Right cardiac atrium (tissue), 5 donors: ENCODE measurements around the gene CAMKMT. TPM values are rescaled to one million over a fixed set of nuclear protein-coding genes. Genes with fewer than 3 reads are reported as not detected.

Experiments used
- ATAC-seq, 2 donors: fragments of 200-7000 bp; cut with Tn5 transposase; one replicate each; pipeline versions ENCODE4 v1.8.0 to v1.9.1; 2020; ENCODE audit warnings: moderate library complexity in 2 of 2, mild to moderate bottlenecking in 1 of 2
- DNase-seq, 3 donors: peaks; one replicate each; pipeline ENCODE4 v3.0.0-alpha.2; 2020
- H3K27ac ChIP-seq: one replicate; pipeline ENCODE4 v1.5.1; 2013; ENCODE audit warnings: mild to moderate bottlenecking, low read length, control low read depth, moderate library complexity
- H3K27me3 ChIP-seq: one replicate; pipeline ENCODE4 v1.6.1; 2013; ENCODE audit not compliant: control insufficient read depth, insufficient read depth
- H3K4me1 ChIP-seq: one replicate; pipeline ENCODE4 v1.6.1; 2013; ENCODE audit warnings: low read length; ENCODE audit not compliant: control insufficient read depth, insufficient read depth
- H3K4me3 ChIP-seq: one replicate; pipeline ENCODE4 v1.5.1; 2013; ENCODE audit warnings: low read length, control low read depth
- H3K9me3 ChIP-seq: one replicate; pipeline ENCODE4 v1.6.1; 2013; ENCODE audit warnings: low read length; ENCODE audit not compliant: control insufficient read depth
- WGBS: extraction: QIAGEN DNeasy Blood & Tissue Kit; methylation state at CpG from one replicate; pipeline ENCODE4 v1.1.7; 2013; 5-methylcytosine and 5-hydroxymethylcytosine counted together
- intact Hi-C, 4 donors: fragments of 100-400 bp; cut with DNase I; formaldehyde crosslinking; loops; one replicate each; pipeline versions ENCODE4 v1.11.0 to v1.14.0; 2022 to 2023
- polyA plus RNA-seq: library from polyadenylated mRNA; stranded (reverse); fragments of 200-250 nt; gene quantifications from one replicate; pipeline ENCODE4 v1.2.3, GENCODE V29; 2013
- total RNA-seq, 4 donors: library from RNA; stranded (reverse); fragmentation: NEBNext Ultra II Directional; extraction: Animal tissue kit (Norgen Biotek cat#: 25700); gene quantifications; one replicate each; pipeline ENCODE4 v1.2.1, GENCODE V29; 2021
- donor health status: healthy with polysubstance abuse.
- donor health status: DM: no; HTN: yes; CAD: no.
- donor health status: DM: no; HTN: no; CAD: no.
- donor health status: DM: no; HTN: yes; CAD: no; lungs with severe emphysema.
- donor health status: DM: yes; HTN: yes; CAD: no.

The CAMKMT gene
- total and polyA plus RNA-seq, 5 donors: 4.6 to 6.3 (median 5.5) TPM

DNA sequence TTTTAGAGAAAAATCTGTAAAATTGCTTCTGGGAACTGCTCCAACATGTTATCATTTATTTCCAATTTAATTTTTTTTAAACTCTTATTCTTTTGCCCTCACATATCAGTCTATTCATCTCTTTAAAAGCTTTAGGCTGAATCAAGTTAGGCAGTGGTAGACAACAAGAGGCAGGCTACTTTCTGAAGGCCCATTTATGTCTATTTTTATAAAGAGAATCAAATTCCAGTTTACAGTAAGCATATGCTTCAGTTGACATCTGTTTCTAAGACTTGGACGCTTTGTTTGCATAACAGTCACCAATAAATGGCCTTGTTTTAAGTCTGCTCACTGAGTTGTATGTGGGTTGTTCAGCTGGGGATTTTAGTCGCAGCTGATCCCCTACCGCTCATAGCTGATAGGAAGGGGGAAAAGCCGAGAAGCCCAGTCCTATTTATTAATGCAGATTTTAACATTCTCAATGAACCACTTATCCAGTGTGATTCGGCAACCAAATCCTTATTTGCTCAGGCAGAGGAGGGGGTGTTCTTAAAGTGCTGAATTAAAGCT, 319.3 kb downstream of the CAMKMT start:
- Histone ChIP-seq H3K27me3 (no peaks in the 10 kb centered on the region), H3K27ac (no peak overlapping the region), H3K4me3 (no peak overlapping the region), H3K4me1 (no peaks in the 10 kb centered on the region), H3K9me3 (no peaks in the 10 kb centered on the region)
- intact Hi-C loops: no loop called here
- WGBS: 68% methylated on average over 5 of the region's 5 CpGs
- ATAC-seq (no peak), DNase-seq (no peak)

DNA sequence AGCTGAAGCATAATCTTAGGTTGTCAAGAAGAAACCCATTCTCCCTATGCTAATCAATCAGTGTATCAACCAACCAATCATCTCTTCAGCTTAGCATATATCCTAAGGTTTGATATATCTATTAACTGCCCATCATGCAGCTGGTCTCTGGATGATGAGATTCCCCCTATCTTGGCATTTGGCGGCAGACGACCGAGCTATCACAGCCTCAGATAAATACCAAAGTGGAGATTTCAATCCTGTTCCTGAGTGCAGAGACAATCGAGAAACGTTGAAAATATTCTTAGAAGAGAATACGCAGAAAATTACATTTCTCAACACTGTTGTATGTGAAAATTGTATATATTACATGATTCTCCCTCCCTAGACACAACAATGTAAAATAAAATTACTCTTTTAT, 320.7 kb downstream of the CAMKMT start:
- WGBS: 88% methylated on average over 6 of the region's 6 CpGs
- intact Hi-C loops: no loop called here
- Histone ChIP-seq H3K27me3 (no peaks in the 10 kb centered on the region), H3K27ac (no peak overlapping the region), H3K4me1 (no peaks in the 10 kb centered on the region), H3K9me3 (no peaks in the 10 kb centered on the region), H3K4me3 (no peak overlapping the region)
- ATAC-seq (no peak), DNase-seq (no peak)

DNA sequence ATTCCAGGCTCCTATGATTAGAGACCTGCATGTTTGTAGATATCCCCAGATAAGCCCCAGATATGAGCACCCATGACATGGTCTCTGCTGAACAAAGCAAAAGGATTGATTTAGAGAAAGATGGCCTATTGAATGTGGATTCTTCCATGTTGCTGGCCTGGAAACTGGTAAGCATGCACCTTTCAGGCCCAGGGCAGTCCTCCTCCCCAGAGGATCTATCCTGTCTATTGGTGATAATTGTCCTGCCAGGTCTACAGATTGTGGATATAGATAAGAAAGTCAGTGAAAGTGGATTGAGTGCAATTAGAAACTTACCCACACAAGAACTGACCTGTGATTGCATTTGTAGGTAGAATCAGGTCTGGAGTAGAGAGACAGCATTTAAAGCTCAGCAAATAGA, 322.8 kb downstream of the CAMKMT start:
- intact Hi-C loops: no loop called here

DNA sequence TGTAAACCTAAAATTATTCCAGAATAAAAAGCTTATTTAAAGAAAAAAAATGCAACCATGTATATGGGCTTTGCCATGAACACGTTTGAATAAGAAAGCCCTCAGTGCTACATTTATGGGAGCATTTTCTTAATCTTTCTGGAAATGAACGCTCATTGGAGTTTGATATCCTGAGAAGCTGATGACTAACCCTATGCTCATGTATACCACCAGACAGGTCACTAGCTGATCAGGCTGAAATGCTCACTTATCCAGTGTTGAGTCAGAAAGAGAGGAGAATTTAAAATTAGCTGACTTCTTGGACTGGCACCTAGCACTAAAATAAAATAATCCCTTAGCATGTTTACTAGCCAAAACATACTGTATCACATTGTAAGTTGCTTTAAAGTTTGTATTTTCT, 324.8 kb downstream of the CAMKMT start:
- H3K4me1 ChIP-seq: no peaks in the 10 kb centered on the region
- no peak overlapping the region for H3K4me3 ChIP-seq
- DNase-seq: no peak
- no peak for ATAC-seq
- WGBS: 83% methylated on average over 2 of the region's 2 CpGs
- H3K27me3 ChIP-seq: no peaks in the 10 kb centered on the region
- intact Hi-C loops: no loop called here
- H3K27ac ChIP-seq: no peak overlapping the region
- H3K9me3 ChIP-seq: no peaks in the 10 kb centered on the region

More for the DNA sequence above, 322.8 kb downstream of the CAMKMT start:
- Histone ChIP-seq H3K27me3 (no peaks in the 10 kb centered on the region), H3K27ac (no peak overlapping the region), H3K9me3 (no peaks in the 10 kb centered on the region), H3K4me3 (no peak overlapping the region), H3K4me1 (no peaks in the 10 kb centered on the region)
- DNase-seq: no peak
- no peak for ATAC-seq

DNA sequence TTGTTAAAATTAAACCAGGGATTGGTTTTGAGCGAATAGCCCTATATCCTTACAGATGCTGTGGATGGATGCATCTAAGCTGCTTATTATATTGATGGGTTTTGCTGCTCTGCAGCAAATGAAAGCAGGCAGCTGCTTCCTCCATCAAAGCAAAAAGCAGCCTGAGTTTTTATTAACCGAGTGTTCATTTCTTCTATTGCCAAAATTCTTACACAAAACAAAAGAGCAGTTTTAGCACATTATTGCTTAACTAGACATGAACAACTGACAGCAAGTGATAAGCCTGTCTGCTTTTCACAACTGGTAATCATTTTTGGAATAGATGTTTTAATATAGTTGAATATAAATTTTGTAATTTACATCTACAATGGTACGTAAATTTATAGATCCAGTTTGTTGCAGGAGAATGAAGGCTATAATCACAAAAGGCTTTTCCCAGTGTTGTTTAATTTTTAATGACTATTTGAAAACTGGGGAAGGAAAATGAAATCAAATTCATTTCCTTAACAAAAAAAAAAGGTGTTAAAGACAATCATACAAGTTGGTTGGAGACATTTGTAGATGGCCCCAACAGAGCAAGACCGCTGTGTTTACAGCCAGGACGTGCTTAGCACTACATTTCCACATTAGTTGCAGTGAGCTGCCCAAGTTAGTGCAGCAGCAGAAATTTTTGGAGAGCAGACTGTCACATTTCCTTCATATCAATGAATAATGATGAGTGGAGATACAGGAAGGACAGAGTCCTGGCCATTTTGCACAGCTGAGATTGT, 326.1 kb downstream of the CAMKMT start:
- DNase-seq: no peak
- Histone ChIP-seq H3K4me1 (no peaks in the 10 kb centered on the region), H3K4me3 (no peak overlapping the region), H3K9me3 (no peaks in the 10 kb centered on the region), H3K27ac (no peak overlapping the region), H3K27me3 (no peaks in the 10 kb centered on the region)
- ATAC-seq: no peak
- 72% methylated on average over 5 of the region's 5 CpGs for WGBS
- intact Hi-C loops: no loop called here

DNA sequence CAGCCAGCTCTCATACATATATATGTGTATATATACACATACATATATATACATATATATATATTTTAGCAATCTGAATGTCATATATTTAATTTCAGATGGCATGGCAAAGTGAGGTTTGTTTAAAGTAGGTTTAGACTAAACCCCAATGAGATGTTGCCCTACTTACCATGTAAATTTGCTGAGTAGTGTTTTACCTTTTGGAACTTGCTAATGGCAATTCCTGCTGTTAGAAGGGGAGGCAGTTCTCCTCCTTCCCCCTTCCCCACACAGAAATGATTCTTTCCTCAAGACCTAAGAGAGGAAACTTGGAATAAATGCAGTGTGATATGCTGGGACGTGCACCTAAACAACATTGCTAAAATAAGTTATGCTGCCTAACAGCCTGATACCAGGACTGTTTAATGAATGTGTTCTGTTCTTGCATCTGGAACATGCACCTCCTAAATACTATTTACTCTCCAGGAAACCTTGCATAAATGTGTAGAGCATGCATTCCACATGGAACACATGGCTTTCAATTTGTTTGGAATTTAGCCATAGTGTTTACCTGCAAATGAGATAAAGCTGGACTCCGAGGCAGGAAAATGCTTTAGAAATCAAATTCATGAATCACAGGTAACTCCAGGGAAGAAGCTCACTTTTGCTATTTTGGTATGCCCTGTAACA, 326.8 kb downstream of the CAMKMT start:
- no peak for ATAC-seq
- H3K27ac ChIP-seq: no peak overlapping the region
- intact Hi-C loops: no loop called here
- H3K27me3 ChIP-seq: no peaks in the 10 kb centered on the region
- no peak overlapping the region for H3K4me3 ChIP-seq
- DNase-seq: no peak
- WGBS: 69% methylated on average over 2 of the region's 2 CpGs
- no peaks in the 10 kb centered on the region for H3K9me3 ChIP-seq
- H3K4me1 ChIP-seq: no peaks in the 10 kb centered on the region

DNA sequence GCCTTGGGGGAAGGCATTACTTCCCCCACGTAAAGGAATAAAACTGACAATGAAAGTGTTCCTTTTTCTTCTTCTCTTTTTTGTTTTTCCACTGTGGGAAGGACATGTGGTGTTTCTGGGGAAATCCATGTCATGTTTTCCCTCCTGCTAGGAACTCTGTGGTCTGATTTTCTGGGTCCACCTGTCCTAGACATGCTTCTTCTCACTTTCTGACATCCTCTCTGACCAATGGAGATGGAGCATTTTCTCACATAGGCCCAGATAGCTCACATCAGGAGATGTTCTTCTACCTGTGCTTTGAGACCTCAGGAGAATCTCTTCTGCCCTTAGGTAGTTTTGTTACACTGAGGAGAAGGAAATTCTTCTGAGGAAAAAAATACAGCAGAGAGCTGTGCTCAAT, 327.8 kb downstream of the CAMKMT start:
- WGBS: 91% methylated on average over 1 of the region's 1 CpG
- Histone ChIP-seq H3K27ac (no peak overlapping the region), H3K27me3 (no peaks in the 10 kb centered on the region), H3K9me3 (no peaks in the 10 kb centered on the region), H3K4me3 (no peak overlapping the region), H3K4me1 (no peaks in the 10 kb centered on the region)
- intact Hi-C loops: no loop called here
- no peak for ATAC-seq
- no peak for DNase-seq

DNA sequence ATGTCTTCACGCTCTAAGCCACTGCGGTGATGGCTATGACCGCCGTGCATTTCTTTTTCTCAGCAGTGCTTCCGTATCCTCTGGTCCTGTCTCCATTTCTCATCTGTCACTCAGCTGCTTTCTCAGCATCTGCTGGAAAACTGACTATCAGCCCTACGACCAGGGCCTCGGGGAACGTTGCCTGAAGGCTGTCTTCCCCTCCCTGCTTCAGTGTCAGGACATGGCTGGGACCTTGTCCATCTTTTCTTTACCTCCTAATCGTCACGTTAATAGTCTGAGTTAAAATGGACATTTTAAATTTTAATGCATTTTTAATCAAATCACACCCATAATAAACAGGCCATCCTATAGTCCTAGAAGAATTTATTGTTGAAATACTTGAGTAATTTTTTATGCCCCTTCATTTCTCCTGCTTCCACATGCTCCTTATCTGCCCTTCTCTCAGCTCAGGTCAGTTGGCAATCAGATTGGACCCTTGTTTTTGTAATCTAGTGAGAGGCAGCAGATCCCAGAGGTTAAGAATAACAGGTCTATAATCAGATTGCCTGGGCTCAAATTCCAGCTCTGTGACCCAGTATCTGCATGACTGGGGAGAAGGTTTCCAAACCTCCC, 329.5 kb downstream of the CAMKMT start:
- Histone ChIP-seq H3K9me3 (no peaks in the 10 kb centered on the region), H3K4me3 (no peak overlapping the region), H3K27me3 (no peaks in the 10 kb centered on the region), H3K4me1 (no peaks in the 10 kb centered on the region), H3K27ac (no peak overlapping the region)
- intact Hi-C loops: no loop called here
- WGBS: 74% methylated on average over 10 of the region's 10 CpGs
- ATAC-seq: no peak
- no peak for DNase-seq

DNA sequence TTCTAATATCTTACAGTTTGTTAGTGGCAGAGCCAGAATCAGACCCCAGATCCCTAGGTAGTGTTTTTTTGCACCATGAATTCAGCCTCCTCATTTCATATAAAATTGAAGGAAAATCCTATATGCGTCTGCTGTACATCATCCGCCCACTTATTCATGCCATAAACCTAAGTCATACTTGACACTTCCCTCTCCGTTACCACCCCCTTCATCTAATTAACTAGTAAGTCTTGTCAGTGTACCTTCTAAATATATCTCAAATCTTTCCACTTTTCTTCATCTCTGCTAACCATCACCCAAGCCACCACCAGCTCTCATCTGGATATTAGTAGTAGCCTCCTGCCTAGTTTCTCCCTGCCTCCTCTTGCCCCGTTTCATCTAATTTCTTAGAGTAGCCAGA, 331.1 kb downstream of the CAMKMT start:
- no peaks in the 10 kb centered on the region for H3K27me3 ChIP-seq
- WGBS: 94% methylated on average over 4 of the region's 4 CpGs
- no peaks in the 10 kb centered on the region for H3K9me3 ChIP-seq
- H3K4me1 ChIP-seq: no peaks in the 10 kb centered on the region
- H3K27ac ChIP-seq: no peak overlapping the region
- no peak for DNase-seq
- intact Hi-C loops: no loop called here
- H3K4me3 ChIP-seq: no peak overlapping the region
- ATAC-seq: no peak

DNA sequence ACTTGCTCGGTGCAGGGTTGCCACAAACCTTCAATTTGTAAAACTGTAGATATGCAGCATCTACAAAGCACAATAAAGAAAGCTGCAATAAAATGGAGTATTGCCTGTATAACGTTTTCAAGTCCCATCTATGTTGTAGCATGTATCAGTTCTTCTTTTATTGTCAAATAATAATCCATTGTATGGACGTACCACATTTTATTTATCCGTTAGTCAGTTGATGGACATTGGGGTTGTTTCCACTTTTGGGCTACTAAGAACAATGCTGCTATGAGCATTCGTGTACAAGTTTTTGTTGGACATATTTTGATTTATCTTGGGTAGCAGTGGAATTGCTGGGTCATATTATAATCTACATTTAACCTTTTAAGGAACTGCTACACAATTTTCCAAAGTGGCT, 339.1 kb downstream of the CAMKMT start:
- intact Hi-C loops: no loop called here

DNA sequence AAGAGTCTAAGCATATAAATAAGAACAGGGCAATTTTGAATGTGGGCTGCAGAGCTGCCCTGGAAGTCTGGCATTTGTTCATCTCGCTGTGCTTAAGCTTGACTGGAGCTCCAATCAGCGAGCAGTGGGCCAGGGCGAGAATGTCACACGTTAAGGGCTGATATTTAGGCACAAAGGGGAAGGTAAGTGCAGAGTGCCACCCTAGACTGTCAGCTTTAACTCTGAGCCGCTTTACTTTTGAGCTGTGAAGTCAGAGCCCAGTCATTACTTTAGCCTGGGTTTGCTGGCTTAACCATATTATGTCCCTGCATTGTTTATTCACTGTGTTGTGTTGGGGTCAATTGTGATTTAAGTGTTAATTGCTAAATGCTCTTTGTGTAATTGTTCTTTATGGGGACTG, 343.6 kb downstream of the CAMKMT start:
- Histone ChIP-seq H3K4me3 (no peak overlapping the region), H3K9me3 (no peaks in the 10 kb centered on the region), H3K27ac (no peak overlapping the region), H3K4me1 (no peaks in the 10 kb centered on the region), H3K27me3 (no peaks in the 10 kb centered on the region)
- 79% methylated on average over 5 of the region's 5 CpGs for WGBS
- DNase-seq (no peak), ATAC-seq (no peak)
- intact Hi-C loops: no loop called here

More for the DNA sequence above, 339.1 kb downstream of the CAMKMT start:
- no peak overlapping the region for H3K4me3 ChIP-seq
- H3K27ac ChIP-seq: no peak overlapping the region
- DNase-seq: no peak
- ATAC-seq: no peak
- H3K9me3 ChIP-seq: no peaks in the 10 kb centered on the region
- H3K4me1 ChIP-seq: no peaks in the 10 kb centered on the region
- WGBS: 89% methylated on average over 5 of the region's 5 CpGs
- H3K27me3 ChIP-seq: no peaks in the 10 kb centered on the region
